GM23248 (cell line): ENCODE results near the gene CHST14. TPM values are rescaled to one million over a fixed set of nuclear protein-coding genes. Genes with fewer than 3 reads are reported as not detected.

Source experiments
- DNase-seq: peaks from one replicate; pipeline ENCODE4 v3.0.0-alpha.2; 2015
- H2AFZ ChIP-seq: fragments of 200-600 bp; sonication (generic); 2 replicates; pipeline ENCODE4 v1.6.1; 2016; ENCODE audit warnings: antibody characterized with exemption
- H3F3A ChIP-seq: fragments of 200-600 bp; sonication (generic); 2 replicates; pipeline ENCODE4 v1.6.1; 2016; ENCODE audit warnings: mild to moderate bottlenecking, antibody characterized with exemption, mixed run types; ENCODE audit not compliant: insufficient read depth
- H3K27ac ChIP-seq: fragments of 200-600 bp; sonication (generic); 2 replicates; pipeline ENCODE4 v1.5.1; 2016; ENCODE audit warnings: mild to moderate bottlenecking
- H3K27me3 ChIP-seq: fragments of 200-600 bp; sonication (generic); replicated peaks from 2 replicates; pipeline ENCODE4 v1.6.1; 2016; ENCODE audit warnings: mild to moderate bottlenecking; ENCODE audit not compliant: insufficient read depth
- H3K36me3 ChIP-seq: fragments of 200-600 bp; sonication (generic); 2 replicates; pipeline ENCODE4 v1.6.1; 2016; ENCODE audit warnings: low read depth, mild to moderate bottlenecking
- H3K4me1 ChIP-seq: fragments of 200-600 bp; sonication (generic); 2 replicates; pipeline ENCODE4 v1.6.1; 2016; ENCODE audit warnings: mild to moderate bottlenecking; ENCODE audit not compliant: insufficient read depth
- H3K4me2 ChIP-seq: fragments of 200-600 bp; sonication (generic); one replicate; pipeline ENCODE4 v1.6.1; 2016; ENCODE audit warnings: mild to moderate bottlenecking; ENCODE audit not compliant: unreplicated experiment
- H3K4me3 ChIP-seq: fragments of 200-600 bp; sonication (generic); 2 replicates; pipeline ENCODE4 v1.5.1; 2016; ENCODE audit warnings: mild to moderate bottlenecking
- H3K79me2 ChIP-seq: fragments of 200-600 bp; sonication (generic); 2 replicates; pipeline ENCODE4 v1.6.1; 2016; ENCODE audit warnings: mild to moderate bottlenecking; ENCODE audit not compliant: insufficient read depth
- H3K9ac ChIP-seq: fragments of 200-600 bp; sonication (generic); 2 replicates; pipeline ENCODE4 v1.6.1; 2016; ENCODE audit warnings: mild to moderate bottlenecking
- H3K9me2 ChIP-seq: fragments of 200-600 bp; sonication (generic); 2 replicates; pipeline ENCODE4 v1.6.1; 2016; ENCODE audit warnings: mixed run types, mild to moderate bottlenecking, moderate library complexity; ENCODE audit not compliant: insufficient read depth
- H3K9me3 ChIP-seq: fragments of 200-600 bp; sonication (generic); one replicate; pipeline ENCODE4 v1.6.1; 2017; ENCODE audit warnings: low read depth
- H4K20me1 ChIP-seq: fragments of 200-600 bp; sonication (generic); 2 replicates; pipeline ENCODE4 v1.6.0; 2016; ENCODE audit not compliant: insufficient read depth
- EZH2 ChIP-seq: fragments of 200-600 bp; sonication (generic); IDR thresholded peaks from 2 replicates; pipeline ENCODE4 v1.6.1; 2018; ENCODE audit warnings: antibody characterized with exemption, mild to moderate bottlenecking; ENCODE audit not compliant: insufficient read depth, poor library complexity, severe bottlenecking
- EZH2phosphoT487 ChIP-seq: fragments of 200-600 bp; sonication (generic); IDR thresholded peaks from 2 replicates; pipeline ENCODE4 v1.6.1; 2018; ENCODE audit warnings: antibody characterized with exemption, moderate library complexity, mild to moderate bottlenecking, low read depth; ENCODE audit not compliant: insufficient read depth
- WGBS, 2 experiments: methylation state at CpG; one replicate each; pipeline ENCODE4 v1.1.6; 2015 to 2017; ENCODE audit warnings: low lambda C conversion rate in 2 of 2, low coverage in 1 of 2; ENCODE audit errors: missing lambda C conversion rate in 2 of 2; 5-methylcytosine and 5-hydroxymethylcytosine counted together
- in situ Hi-C: fragments of 300-500 bp; cut with MboI; formaldehyde crosslinking; loops from 2 replicates; pipeline ENCODE4 v1.15.0; 2020
- polyA plus RNA-seq: library from polyadenylated mRNA; unstranded; fragments of >200 nt; fragmentation: Nextera tagmentation; extraction: Ambion mirVana; gene quantifications from 2 replicates; pipeline ENCODE4 v1.2.1, GENCODE V29; 2016
- total RNA-seq: library from RNA; depleted of rRNA; stranded (reverse); fragments of >200 nt; shearing (Covaris generic); gene quantifications from 2 replicates; pipeline ENCODE4 v1.2.3, GENCODE V29; 2014

CHST14 gene
- total and polyA plus RNA-seq, 2 experiments from 2014 or later, result 18.7 to 26.6 TPM

DNA sequence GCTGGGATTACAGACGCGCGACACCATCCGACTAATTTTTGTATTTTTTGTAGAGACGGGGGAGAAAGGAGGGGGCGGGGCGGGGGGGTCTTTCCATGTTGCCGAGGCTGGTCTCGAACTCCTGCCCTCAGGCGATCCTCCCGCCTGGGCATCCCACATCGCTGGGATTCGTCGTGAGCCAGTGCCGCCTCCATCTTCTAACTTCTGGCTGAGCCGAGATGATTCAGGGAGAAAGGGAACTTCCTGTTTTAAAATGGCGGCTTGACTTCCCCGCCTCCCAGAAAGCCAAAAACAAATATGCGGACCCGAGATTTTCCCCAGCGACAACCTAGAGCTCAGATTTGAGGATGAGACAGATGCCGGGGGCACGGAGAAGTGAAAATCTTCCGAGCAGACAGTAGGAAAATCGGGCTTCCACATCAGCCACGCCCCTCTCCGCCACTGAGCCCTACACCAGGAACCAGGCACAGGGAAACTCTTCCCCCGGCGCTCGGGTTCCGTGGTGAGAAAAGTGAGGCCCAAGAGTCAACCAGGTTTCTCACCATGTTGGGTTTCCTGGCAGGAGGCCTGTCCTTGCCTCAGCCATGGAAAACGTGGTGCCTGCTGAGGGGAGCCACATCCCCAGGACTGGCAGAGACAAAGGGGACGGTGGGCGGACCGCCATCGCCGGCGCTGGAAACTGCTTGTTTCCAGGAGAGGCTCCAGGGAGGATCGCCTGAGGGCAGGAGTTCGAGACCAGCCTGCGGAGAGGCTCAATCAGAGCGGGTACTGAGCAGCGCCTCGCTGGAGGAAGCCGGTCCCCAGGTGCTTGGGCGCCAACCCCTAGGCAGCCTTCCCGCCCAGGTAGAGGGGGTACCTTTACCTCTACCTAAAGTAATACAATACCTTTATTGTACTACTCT is 18.7 kb downstream of the CHST14 start:
- Histone ChIP-seq H4K20me1 (no peaks in the 10 kb centered on the region), H3K4me3 (no peak overlapping the region), H2AFZ (no peak overlapping the region), H3K4me2 (no peak overlapping the region), H3K79me2 (no peaks in the 10 kb centered on the region), H3K36me3 (no peaks in the 10 kb centered on the region), H3K9me2 (no peaks in the 10 kb centered on the region), H3F3A (no peaks in the 10 kb centered on the region), H3K27ac (no peak overlapping the region), H3K9ac (no peak overlapping the region), H3K27me3 (no peaks in the 10 kb centered on the region), H3K9me3 (no peaks in the 10 kb centered on the region), H3K4me1 (no peaks in the 10 kb centered on the region)
- no peak for DNase-seq
- TF ChIP-seq EZH2phosphoT487 (no peak), EZH2 (no peak)
- in situ Hi-C loops, result no loop called here
- WGBS, 2 experiments, result 85 to 88% methylated on average over 41 to 47 of the region's 47 CpGs

DNA sequence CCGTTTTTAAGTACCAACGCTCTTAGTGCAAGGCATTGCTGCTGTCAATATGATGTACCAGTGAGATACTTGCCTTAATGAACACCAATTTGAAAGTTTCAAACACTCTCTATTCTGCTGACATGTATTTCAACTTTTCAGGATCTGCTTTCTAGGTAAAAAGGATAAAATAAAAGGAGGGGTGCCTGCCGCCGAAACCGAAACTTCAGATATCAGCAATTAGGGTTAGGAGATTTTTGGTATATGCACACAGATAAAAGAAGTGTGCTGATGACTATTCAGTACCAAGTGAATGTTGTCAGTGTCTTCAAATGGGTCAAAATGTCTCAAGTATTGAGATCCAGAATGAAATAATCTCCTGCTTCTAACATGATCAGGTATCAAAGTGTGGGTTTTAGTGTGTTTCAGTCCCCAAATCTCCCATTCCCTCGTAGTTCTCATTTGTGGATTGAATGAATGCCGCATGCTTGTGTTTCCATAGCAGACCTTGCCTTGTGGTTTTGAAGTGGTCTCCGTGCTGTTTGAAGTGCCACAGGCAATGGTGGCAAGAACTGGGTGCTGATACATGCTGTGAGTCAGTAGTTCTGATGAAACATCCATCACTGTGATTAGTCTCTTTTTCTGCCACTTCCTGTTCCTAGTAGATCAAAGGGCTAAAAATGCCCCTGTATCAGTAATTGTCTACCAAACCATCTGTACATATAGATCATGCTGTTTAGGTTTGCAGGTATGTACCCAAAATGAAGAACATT is 22.5 kb downstream of the CHST14 start:
- no peaks in the 10 kb centered on the region for H3K27me3 ChIP-seq
- no peaks in the 10 kb centered on the region for H3K9me2 ChIP-seq
- no peak overlapping the region for H3K4me2 ChIP-seq
- no peaks in the 10 kb centered on the region for H3K9me3 ChIP-seq
- no peak overlapping the region for H3K9ac ChIP-seq
- no peaks in the 10 kb centered on the region for H3K79me2 ChIP-seq
- TF ChIP-seq EZH2 (no peak), EZH2phosphoT487 (no peak)
- WGBS, 2 experiments, result 85 to 87% methylated on average over 8 of the region's 8 CpGs
- no peaks in the 10 kb centered on the region for H4K20me1 ChIP-seq
- no peak overlapping the region for H2AFZ ChIP-seq
- in situ Hi-C loops, result no loop called here
- no peaks in the 10 kb centered on the region for H3K36me3 ChIP-seq
- no peaks in the 10 kb centered on the region for H3F3A ChIP-seq
- H3K27ac ChIP-seq, result no peak overlapping the region
- peak; percentile 20 for DNase-seq
- H3K4me3 ChIP-seq, result no peak overlapping the region
- no peaks in the 10 kb centered on the region for H3K4me1 ChIP-seq

DNA sequence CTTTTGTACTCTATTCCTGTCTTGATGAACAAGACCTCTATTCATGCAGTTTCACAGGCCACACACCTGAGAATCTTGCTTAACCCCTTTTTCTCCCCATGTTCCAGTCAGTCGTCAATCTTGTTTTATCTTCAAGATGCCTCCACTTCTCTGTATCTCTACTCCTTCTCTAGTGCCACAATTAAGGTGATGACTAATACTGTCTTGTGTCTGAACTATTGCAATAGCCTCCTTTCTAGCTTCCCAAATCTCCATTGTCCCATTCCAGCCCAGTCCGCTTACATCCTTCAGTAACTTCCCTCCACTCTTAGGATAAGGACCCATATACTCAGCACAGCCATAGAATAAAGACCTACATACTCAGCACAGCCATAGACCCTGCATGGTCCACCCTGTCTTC is 24.7 kb downstream of the CHST14 start:
- Histone ChIP-seq H3K9me2 (no peaks in the 10 kb centered on the region), H3K36me3 (no peaks in the 10 kb centered on the region), H3F3A (no peaks in the 10 kb centered on the region), H3K27me3 (no peaks in the 10 kb centered on the region), H3K9me3 (no peaks in the 10 kb centered on the region), H3K79me2 (no peaks in the 10 kb centered on the region), H4K20me1 (no peaks in the 10 kb centered on the region), H3K4me1 (0 out of 2 replicates have a peak, but pooled peaks cover under 1% of the 10 kb centered on the region), H3K27ac (no peak overlapping the region), H3K4me2 (no peak overlapping the region), H3K9ac (no peak overlapping the region), H2AFZ (no peak overlapping the region), H3K4me3 (no peak overlapping the region)
- peak; percentile 20 for DNase-seq
- TF ChIP-seq EZH2 (no peak), EZH2phosphoT487 (no peak)
- in situ Hi-C loops, result no loop called here
- WGBS, 2 experiments, result 93 to 97% methylated on average over 2 of the region's 2 CpGs

DNA sequence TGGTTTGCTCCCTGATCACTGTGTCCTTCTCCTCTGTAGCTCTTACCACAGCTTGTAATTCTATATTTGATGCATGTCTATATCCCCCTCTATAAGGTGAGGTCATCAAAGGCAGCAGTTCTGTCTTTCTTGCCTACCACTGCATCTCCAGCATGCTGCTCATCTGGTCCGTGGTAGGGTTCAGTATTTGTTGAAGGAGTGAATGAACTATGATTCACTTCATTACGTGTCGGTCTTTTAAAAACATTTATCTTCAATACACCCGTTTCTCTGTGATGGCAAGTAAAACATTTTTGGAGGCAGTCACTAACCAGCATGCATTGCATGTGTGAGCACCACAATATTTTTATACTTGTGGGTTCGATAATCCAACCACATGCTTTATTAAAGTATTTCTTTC is 27.6 kb downstream of the CHST14 start:
- no peak overlapping the region for H3K4me3 ChIP-seq
- no peaks in the 10 kb centered on the region for H3K9me2 ChIP-seq
- no peaks in the 10 kb centered on the region for H3K79me2 ChIP-seq
- no peaks in the 10 kb centered on the region for H3K36me3 ChIP-seq
- H2AFZ ChIP-seq, result no peak overlapping the region
- TF ChIP-seq EZH2 (no peak), EZH2phosphoT487 (no peak)
- WGBS, 2 experiments, result 22 to 23% methylated on average over 5 of the region's 5 CpGs
- in situ Hi-C loops, result no loop called here
- peak; percentile 64 for DNase-seq
- no peak overlapping the region for H3K9ac ChIP-seq
- no peak overlapping the region for H3K4me2 ChIP-seq
- no peaks in the 10 kb centered on the region for H4K20me1 ChIP-seq
- H3F3A ChIP-seq, result peaks cover 4% of the 10 kb centered on the region; the same call in 1 of the 2 replicates
- no peaks in the 10 kb centered on the region for H3K9me3 ChIP-seq
- no peak overlapping the region for H3K27ac ChIP-seq
- H3K4me1 ChIP-seq, result peaks cover 9% of the 10 kb centered on the region
- no peaks in the 10 kb centered on the region for H3K27me3 ChIP-seq
